Mesodermal cell (in vitro differentiated cells): ENCODE data around the gene KLHL6. TPM values are rescaled to one million over a fixed set of nuclear protein-coding genes. Genes with fewer than 3 reads are reported as not detected.

ENCODE experiments used
- H3K27ac ChIP-seq: 2 replicates; pipeline ENCODE4 v1.7.0; 2013; ENCODE audit warnings: mild to moderate bottlenecking, low read depth, low read length, moderate library complexity; ENCODE audit not compliant: severe bottlenecking
- H3K36me3 ChIP-seq: 2 replicates; pipeline ENCODE4 v1.7.1; 2013; ENCODE audit warnings: mild to moderate bottlenecking, low read length, moderate library complexity; ENCODE audit not compliant: control insufficient read depth, insufficient read depth
- H3K4me1 ChIP-seq: one replicate; pipeline ENCODE4 v1.7.1; 2013; ENCODE audit warnings: mild to moderate bottlenecking, low read length; ENCODE audit not compliant: insufficient read depth, control insufficient read depth, poor library complexity, severe bottlenecking
- H3K4me3 ChIP-seq: 2 replicates; pipeline ENCODE4 v1.7.0; 2013; ENCODE audit warnings: low read length, control low read depth, mild to moderate bottlenecking; ENCODE audit not compliant: insufficient read depth, poor library complexity, severe bottlenecking; ENCODE audit errors: extremely low read depth
- H3K9me3 ChIP-seq: 2 replicates; pipeline ENCODE4 v1.7.1; 2013; ENCODE audit warnings: mild to moderate bottlenecking, low read length, moderate library complexity; ENCODE audit not compliant: control insufficient read depth
- WGBS, 2 experiments: methylation state at CpG; one replicate each; pipeline ENCODE4 v1.1.5; 2013; ENCODE audit warnings: missing lambda C conversion rate in 2 of 2; ENCODE audit not compliant: insufficient coverage in 2 of 2; 5-methylcytosine and 5-hydroxymethylcytosine counted together
- polyA plus RNA-seq, 2 experiments: library from polyadenylated mRNA; stranded (reverse); fragments of 50-300 nt; gene quantifications; one replicate each; pipeline ENCODE4 v1.2.3, GENCODE V29; 2013

The KLHL6 gene, protein sequence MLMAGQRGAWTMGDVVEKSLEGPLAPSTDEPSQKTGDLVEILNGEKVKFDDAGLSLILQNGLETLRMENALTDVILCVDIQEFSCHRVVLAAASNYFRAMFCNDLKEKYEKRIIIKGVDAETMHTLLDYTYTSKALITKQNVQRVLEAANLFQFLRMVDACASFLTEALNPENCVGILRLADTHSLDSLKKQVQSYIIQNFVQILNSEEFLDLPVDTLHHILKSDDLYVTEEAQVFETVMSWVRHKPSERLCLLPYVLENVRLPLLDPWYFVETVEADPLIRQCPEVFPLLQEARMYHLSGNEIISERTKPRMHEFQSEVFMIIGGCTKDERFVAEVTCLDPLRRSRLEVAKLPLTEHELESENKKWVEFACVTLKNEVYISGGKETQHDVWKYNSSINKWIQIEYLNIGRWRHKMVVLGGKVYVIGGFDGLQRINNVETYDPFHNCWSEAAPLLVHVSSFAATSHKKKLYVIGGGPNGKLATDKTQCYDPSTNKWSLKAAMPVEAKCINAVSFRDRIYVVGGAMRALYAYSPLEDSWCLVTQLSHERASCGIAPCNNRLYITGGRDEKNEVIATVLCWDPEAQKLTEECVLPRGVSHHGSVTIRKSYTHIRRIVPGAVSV
- polyA plus RNA-seq (2013, experiment 1 of 2), result 3.2 TPM
- polyA plus RNA-seq (2013, experiment 2 of 2), result 3.4 TPM

DNA sequence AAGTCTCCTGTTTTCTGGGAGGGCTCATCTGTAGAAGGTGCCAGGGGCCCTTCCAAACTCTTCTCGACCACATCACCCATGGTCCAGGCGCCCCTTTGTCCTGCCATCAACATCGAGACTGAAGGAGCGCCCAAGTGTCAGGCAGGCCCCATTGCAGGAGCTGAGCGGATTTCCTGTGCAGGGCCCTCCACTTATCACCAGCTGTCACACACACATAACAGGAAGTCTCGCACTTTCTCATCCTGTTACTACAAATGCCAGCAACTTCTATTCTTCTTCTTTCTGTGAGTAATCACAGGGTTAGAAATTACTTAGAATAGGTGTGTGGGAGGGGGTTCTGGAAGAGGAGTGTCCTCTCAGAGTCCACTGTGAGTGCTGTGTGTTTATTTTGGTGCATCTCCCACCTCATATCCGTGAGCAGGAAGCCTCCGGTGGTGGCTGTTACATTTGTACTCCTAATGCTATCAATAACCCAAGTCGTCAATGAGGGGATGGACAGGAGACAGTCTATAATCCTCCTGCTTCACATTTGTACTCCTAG, at the start of gene KLHL6:
TSS of gene KLHL6 (minus strand) at position 166 of the 541 bp plus-strand sequence. CDS start at position 113, 53 bp downstream.
- 87 to 92% methylated on average over 5 to 7 of the region's 9 CpGs for WGBS, 2 experiments
- Histone ChIP-seq H3K27ac (peak within 1 kb of the TSS; percentile 74), H3K4me3 (no peak within 1 kb of the TSS), H3K9me3 (no peaks in the 10 kb centered on the region), H3K36me3 (no peaks in the 10 kb centered on the region), H3K4me1 (peaks cover 14% of the 10 kb centered on the region)

GRCh38 chr3:183597959-183598358, 42.5 kb upstream of the KLHL6 start:
- H3K9me3 ChIP-seq, result peaks cover 10% of the 10 kb centered on the region
- H3K4me3 ChIP-seq, result no peak overlapping the region
- H3K27ac ChIP-seq, result no peak overlapping the region
- H3K36me3 ChIP-seq, result no peaks in the 10 kb centered on the region
- no CpG with 5 or more reads among the region's 1 CpG for WGBS, 2 experiments
- H3K4me1 ChIP-seq, result no peaks in the 10 kb centered on the region

GRCh38 chr3:183594636-183595035, 39.1 kb upstream of the KLHL6 start:
- Histone ChIP-seq H3K4me1 (no peaks in the 10 kb centered on the region), H3K9me3 (peaks cover 10% of the 10 kb centered on the region), H3K36me3 (no peaks in the 10 kb centered on the region), H3K4me3 (no peak overlapping the region), H3K27ac (no peak overlapping the region)
- 88% methylated on average over 2 of the region's 2 CpGs for WGBS, 2 experiments

- Histone ChIP-seq H3K4me1 (no peaks in the 10 kb centered on the region), H3K36me3 (no peaks in the 10 kb centered on the region), H3K9me3 (no peaks in the 10 kb centered on the region), H3K4me3 (no peak overlapping the region), H3K27ac (no peak overlapping the region)
- WGBS, 2 experiments, result 84 to 96% methylated on average over 4 to 7 of the region's 7 CpGs
These were observed 37.3 kb upstream of the KLHL6 start for GRCh38 chr3:183592821-183593220.

DNA sequence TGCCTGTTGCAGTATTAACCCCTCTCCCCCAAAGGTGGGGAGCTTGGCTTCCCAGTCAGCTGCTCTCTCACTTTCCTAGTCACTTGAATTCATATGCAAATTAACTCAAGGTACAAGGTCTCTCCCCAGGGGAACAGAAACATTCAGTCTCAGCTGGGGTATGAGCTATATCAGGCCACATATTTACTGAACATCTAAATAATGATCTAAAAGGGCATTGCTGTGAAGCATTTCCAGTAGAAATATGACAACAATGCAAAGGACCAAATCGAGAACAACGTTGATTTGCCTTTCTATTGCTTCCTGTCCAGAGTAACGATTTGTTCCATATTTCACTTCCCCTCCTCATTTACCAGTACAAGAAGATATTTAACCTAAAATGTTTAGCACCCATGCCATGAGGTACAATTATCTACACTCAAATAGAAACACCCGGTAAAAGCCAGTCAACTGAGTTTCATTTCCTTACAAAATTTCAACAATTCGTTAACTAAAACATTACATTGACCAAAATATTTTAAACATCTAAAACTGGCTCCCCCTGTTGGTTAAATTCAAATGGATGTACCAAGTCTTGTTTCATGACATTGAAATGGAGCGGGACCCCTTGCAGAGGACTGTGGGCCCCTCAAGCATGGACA, 36.5 kb upstream of the KLHL6 start:
- H3K36me3 ChIP-seq, result no peaks in the 10 kb centered on the region
- no peak overlapping the region for H3K4me3 ChIP-seq
- 72% methylated on average over 5 of the region's 6 CpGs for WGBS, 2 experiments
- H3K27ac ChIP-seq, result no peak overlapping the region
- H3K9me3 ChIP-seq, result no peaks in the 10 kb centered on the region
- H3K4me1 ChIP-seq, result no peaks in the 10 kb centered on the region

GRCh38 chr3:183590442-183590841, 34.9 kb upstream of the KLHL6 start:
- 98 to 100% methylated on average over 4 to 5 of the region's 6 CpGs for WGBS, 2 experiments

GRCh38 chr3:183587336-183587735, 31.8 kb upstream of the KLHL6 start:
- peaks cover 12% of the 10 kb centered on the region for H3K4me1 ChIP-seq
- H3K4me3 ChIP-seq, result no peak overlapping the region
- 87 to 93% methylated on average over 2 of the region's 2 CpGs for WGBS, 2 experiments
- H3K36me3 ChIP-seq, result no peaks in the 10 kb centered on the region
- no peak overlapping the region for H3K27ac ChIP-seq
- H3K9me3 ChIP-seq, result no peaks in the 10 kb centered on the region

More at GRCh38 chr3:183590442-183590841, 34.9 kb upstream of the KLHL6 start:
- Histone ChIP-seq H3K4me3 (no peak overlapping the region), H3K36me3 (no peaks in the 10 kb centered on the region), H3K27ac (no peak overlapping the region), H3K4me1 (no peaks in the 10 kb centered on the region), H3K9me3 (no peaks in the 10 kb centered on the region)

DNA sequence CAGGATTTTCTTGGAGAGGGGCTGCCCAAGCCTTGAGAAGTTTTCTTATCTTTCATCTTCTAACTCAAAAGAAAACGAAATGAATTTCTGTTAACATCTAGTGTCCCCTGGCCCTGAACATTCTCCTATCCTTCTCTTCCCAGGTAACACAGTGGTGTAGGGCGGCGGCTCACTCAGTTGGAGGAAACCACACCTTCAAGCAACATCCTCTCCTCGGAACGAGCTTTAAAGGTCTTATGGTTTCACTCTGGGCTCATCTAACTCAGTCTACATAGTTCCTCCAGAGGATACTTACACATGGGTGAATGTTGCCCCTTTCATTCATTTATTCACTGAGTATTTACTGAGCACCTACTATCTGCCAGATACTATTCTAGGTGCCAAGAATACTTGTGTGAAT, 31.0 kb upstream of the KLHL6 start:
- H3K4me1 ChIP-seq, result peaks cover 12% of the 10 kb centered on the region
- H3K9me3 ChIP-seq, result no peaks in the 10 kb centered on the region
- 96 to 98% methylated on average over 5 of the region's 5 CpGs for WGBS, 2 experiments
- no peak overlapping the region for H3K4me3 ChIP-seq
- H3K27ac ChIP-seq, result no peak overlapping the region
- no peaks in the 10 kb centered on the region for H3K36me3 ChIP-seq

DNA sequence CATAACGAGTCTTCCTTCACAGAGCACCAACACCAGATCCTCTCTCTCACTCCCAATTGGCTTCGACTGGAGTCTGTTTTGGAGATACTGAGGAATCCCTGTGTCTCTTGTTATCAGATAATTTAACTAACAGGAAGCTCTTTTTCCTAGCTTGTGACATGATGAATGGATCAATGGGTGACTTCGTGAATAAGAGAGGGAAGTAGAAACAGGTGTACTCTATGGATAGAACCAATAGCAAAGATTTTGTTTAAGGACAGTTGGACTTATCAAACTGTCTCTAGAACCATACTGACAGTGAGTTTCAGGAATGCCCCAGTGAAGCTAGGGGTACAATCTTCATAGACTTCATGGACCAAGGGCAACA, 29.4 kb upstream of the KLHL6 start:
- H3K9me3 ChIP-seq, result no peaks in the 10 kb centered on the region
- peak overlapping the region; percentile 57 for H3K27ac ChIP-seq
- H3K4me1 ChIP-seq, result peaks cover 12% of the 10 kb centered on the region
- no peaks in the 10 kb centered on the region for H3K36me3 ChIP-seq
- H3K4me3 ChIP-seq, result no peak overlapping the region
- 78% methylated on average over 1 of the region's 3 CpGs for WGBS, 2 experiments

- H3K27ac ChIP-seq, result peak overlapping the region; percentile 57
- peaks cover 12% of the 10 kb centered on the region for H3K4me1 ChIP-seq
- WGBS, 2 experiments, result 81 to 93% methylated on average over 7 of the region's 7 CpGs
- H3K4me3 ChIP-seq, result no peak overlapping the region
- H3K9me3 ChIP-seq, result no peaks in the 10 kb centered on the region
- H3K36me3 ChIP-seq, result no peaks in the 10 kb centered on the region
These were observed 28.9 kb upstream of the KLHL6 start for GRCh38 chr3:183584246-183584913.
